Osteocyte (in vitro differentiated cells): ENCODE results near the gene ANGEL1. TPM values are rescaled to one million over a fixed set of nuclear protein-coding genes. Genes with fewer than 3 reads are reported as not detected.
A peak's percentile ranks its signal among the peaks of the same experiment; 100 is the strongest.

Experiments used
- DNase-seq: peaks from one replicate; pipeline ENCODE4 v3.0.0; 2021; ENCODE audit warnings: mixed read lengths; ENCODE audit not compliant: unreplicated experiment; ENCODE audit errors: extremely low spot score
- H3K27ac Mint-ChIP-seq: one replicate; pipeline ENCODE4 v1.8.0; 2021; ENCODE audit warnings: mild to moderate bottlenecking, mixed read lengths; ENCODE audit not compliant: unreplicated experiment
- H3K27me3 Mint-ChIP-seq: one replicate; pipeline ENCODE4 v1.8.0; 2021; ENCODE audit warnings: mixed read lengths; ENCODE audit not compliant: unreplicated experiment
- H3K36me3 Mint-ChIP-seq: one replicate; pipeline ENCODE4 v1.8.0; 2021; ENCODE audit warnings: mixed read lengths; ENCODE audit not compliant: unreplicated experiment
- H3K4me1 Mint-ChIP-seq: one replicate; pipeline ENCODE4 v1.8.0; 2021; ENCODE audit warnings: mixed read lengths; ENCODE audit not compliant: unreplicated experiment
- H3K4me3 Mint-ChIP-seq: one replicate; pipeline ENCODE4 v1.8.0; 2021; ENCODE audit warnings: mild to moderate bottlenecking, moderate library complexity, mixed read lengths; ENCODE audit not compliant: unreplicated experiment
- H3K9me3 Mint-ChIP-seq: one replicate; pipeline ENCODE4 v1.8.0; 2021; ENCODE audit warnings: mixed read lengths; ENCODE audit not compliant: unreplicated experiment
- total RNA-seq: library from RNA; stranded (reverse); gene quantifications from 2 replicates; pipeline ENCODE4 v1.2.1, GENCODE V29; 2021
- TF ChIP-seq, protein P1 (sequence below): fragments of 200-600 bp; sonication (generic); IDR thresholded peaks from 2 replicates; pipeline ENCODE4 v1.5.0; 2021; ENCODE audit warnings: antibody characterized with exemption, mild to moderate bottlenecking, moderate library complexity

Gene ANGEL1
- total RNA-seq, 1 donor from 2014 or later = 18.7 TPM

DNA sequence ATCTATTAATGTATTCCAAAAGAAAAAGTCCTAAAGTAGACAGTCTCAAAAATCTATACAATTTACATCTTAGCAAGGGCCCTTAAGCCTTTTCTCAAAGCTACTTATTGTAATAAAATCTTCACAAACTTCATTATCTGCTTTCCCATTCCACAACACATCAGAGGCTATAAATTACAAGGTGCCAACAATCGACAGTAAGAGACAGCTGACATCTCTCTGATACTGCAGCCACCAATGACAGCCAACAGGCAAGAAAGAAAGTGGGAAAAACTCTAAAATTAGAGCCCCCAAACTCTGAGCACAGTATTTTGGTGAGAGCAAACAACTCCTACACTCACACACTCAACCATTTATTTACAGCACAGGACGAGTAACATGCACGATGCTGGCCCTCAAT is 2.2 kb downstream of the ANGEL1 start:
- Mint-ChIP-seq H3K4me3 (peak overlapping the region; percentile 93), H3K27me3 (no peaks in the 10 kb centered on the region), H3K9me3 (no peaks in the 10 kb centered on the region), H3K27ac (peak overlapping the region; percentile 70), H3K4me1 (peaks cover 19% of the 10 kb centered on the region), H3K36me3 (peaks cover 14% of the 10 kb centered on the region)
- no peak for DNase-seq
- TF ChIP-seq, protein P1, sequence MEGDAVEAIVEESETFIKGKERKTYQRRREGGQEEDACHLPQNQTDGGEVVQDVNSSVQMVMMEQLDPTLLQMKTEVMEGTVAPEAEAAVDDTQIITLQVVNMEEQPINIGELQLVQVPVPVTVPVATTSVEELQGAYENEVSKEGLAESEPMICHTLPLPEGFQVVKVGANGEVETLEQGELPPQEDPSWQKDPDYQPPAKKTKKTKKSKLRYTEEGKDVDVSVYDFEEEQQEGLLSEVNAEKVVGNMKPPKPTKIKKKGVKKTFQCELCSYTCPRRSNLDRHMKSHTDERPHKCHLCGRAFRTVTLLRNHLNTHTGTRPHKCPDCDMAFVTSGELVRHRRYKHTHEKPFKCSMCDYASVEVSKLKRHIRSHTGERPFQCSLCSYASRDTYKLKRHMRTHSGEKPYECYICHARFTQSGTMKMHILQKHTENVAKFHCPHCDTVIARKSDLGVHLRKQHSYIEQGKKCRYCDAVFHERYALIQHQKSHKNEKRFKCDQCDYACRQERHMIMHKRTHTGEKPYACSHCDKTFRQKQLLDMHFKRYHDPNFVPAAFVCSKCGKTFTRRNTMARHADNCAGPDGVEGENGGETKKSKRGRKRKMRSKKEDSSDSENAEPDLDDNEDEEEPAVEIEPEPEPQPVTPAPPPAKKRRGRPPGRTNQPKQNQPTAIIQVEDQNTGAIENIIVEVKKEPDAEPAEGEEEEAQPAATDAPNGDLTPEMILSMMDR = no peak

- Mint-ChIP-seq H3K9me3 (no peaks in the 10 kb centered on the region), H3K4me1 (peaks cover 19% of the 10 kb centered on the region), H3K27me3 (no peaks in the 10 kb centered on the region), H3K36me3 (peaks cover 15% of the 10 kb centered on the region), H3K4me3 (no peak overlapping the region), H3K27ac (no peak overlapping the region)
- TF ChIP-seq, protein P1 = no peak
- DNase-seq = peak; percentile 78
Observed at GRCh38 chr14:76808990-76809389, 3.7 kb downstream of the ANGEL1 start.

DNA sequence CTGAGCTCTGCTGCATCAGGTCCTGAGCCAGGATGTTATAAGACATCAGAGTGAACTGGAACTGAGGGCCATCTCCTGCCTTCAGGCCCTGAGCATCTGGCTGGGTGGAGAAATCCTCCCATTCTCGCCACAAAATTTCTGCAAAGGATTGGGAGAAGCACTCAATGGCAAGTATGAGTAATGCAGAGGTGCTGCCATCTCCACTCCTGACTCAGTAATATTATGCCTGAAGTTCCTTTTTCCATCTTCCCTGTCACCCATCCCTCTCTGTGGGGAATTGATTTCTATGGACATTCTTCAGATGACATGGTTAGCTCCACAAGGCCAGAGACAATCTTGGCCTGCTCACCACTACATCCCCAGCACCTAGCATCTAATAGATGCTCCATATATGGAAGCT is 4.7 kb downstream of the ANGEL1 start:
- Mint-ChIP-seq H3K9me3 (no peaks in the 10 kb centered on the region), H3K27me3 (no peaks in the 10 kb centered on the region), H3K27ac (no peak overlapping the region), H3K4me3 (no peak overlapping the region), H3K4me1 (peaks cover 17% of the 10 kb centered on the region), H3K36me3 (peaks cover 25% of the 10 kb centered on the region)
- TF ChIP-seq, protein P1 = no peak
- DNase-seq = no peak

- Mint-ChIP-seq H3K4me3 (no peak overlapping the region), H3K27me3 (no peaks in the 10 kb centered on the region), H3K27ac (no peak overlapping the region), H3K9me3 (no peaks in the 10 kb centered on the region), H3K4me1 (peaks cover 11% of the 10 kb centered on the region), H3K36me3 (peaks cover 37% of the 10 kb centered on the region)
- DNase-seq = peak; percentile 83
- TF ChIP-seq, protein P1 = no peak
Observed at GRCh38 chr14:76806446-76806845, 6.2 kb downstream of the ANGEL1 start.

DNA sequence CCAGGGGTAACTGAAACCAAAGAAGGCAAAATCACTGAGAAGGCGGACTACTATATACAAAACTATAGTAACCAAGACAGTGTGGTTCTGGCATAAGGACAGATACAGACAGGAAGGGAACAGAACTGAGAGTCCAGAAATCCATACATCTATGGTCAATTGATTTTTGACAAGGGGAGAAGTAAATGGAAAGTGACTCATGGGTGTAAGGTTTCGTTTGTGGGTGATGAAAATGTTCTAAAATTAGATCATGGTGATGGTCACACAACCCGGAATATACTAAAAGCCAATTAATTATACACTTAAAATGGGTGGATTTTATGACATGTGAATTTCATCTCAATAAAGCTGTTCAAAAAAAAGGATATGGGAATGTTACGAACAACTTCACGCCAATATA is 18.7 kb downstream of the ANGEL1 start:
- Mint-ChIP-seq H3K9me3 (peaks cover 4% of the 10 kb centered on the region), H3K36me3 (peaks cover 53% of the 10 kb centered on the region), H3K27me3 (no peaks in the 10 kb centered on the region), H3K4me3 (no peak overlapping the region), H3K27ac (no peak overlapping the region), H3K4me1 (no peaks in the 10 kb centered on the region)
- no peak for DNase-seq
- TF ChIP-seq, protein P1 = no peak
